SK-N-SH (cell line): ENCODE results near the gene CAPN3.

Experiments used
- GABPA ChIP-seq: IDR thresholded peaks from 2 replicates; pipeline ENCODE4 v1.4.0; 2012; ENCODE audit warnings: low read depth, mild to moderate bottlenecking
- POLR2AphosphoS5 ChIP-seq: IDR thresholded peaks from 2 replicates; pipeline ENCODE4 v1.6.1; 2012; ENCODE audit warnings: low read depth, low read length
- TF ChIP-seq, protein P1 (sequence below): IDR thresholded peaks from 2 replicates; pipeline ENCODE4; 2012

DNA sequence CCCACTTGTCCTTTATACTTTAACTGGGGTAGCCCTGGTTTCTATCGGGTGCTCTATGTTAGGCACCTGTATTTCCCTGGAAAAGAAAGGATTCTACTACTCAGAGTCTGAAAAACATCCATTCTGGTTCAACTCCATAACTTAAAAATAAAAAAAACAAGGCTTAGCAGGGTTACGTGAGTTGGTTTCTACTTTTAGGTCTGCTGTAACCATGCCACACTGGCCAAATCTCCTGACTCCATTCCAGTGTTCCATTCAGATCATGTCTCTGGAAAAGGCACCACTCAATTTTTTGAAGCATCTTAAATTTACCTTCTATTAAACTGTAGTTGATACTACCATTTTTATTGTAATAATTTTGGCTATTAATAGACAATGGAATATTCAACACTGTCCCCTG lies 62.1 kb downstream of the CAPN3 start:
- TF ChIP-seq, protein P1, sequence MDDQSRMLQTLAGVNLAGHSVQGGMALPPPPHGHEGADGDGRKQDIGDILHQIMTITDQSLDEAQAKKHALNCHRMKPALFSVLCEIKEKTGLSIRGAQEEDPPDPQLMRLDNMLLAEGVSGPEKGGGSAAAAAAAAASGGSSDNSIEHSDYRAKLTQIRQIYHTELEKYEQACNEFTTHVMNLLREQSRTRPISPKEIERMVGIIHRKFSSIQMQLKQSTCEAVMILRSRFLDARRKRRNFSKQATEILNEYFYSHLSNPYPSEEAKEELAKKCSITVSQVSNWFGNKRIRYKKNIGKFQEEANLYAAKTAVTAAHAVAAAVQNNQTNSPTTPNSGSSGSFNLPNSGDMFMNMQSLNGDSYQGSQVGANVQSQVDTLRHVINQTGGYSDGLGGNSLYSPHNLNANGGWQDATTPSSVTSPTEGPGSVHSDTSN, result no peak
- TF ChIP-seq POLR2AphosphoS5 (no peak), GABPA (no peak)
